ENCODE measurements around the gene APOA4. TPM values are rescaled to one million over a fixed set of nuclear protein-coding genes. Genes with fewer than 3 reads are reported as not detected.
A peak's percentile ranks its signal among the peaks of the same experiment; 100 is the strongest.

The APOA4 gene
- total and polyA plus RNA-seq, 2 experiments from 2014 or later, result not detected

GRCh38 chr11:116832350-116833290 lies 9.5 kb upstream of the APOA4 start:
- no peaks in the 10 kb centered on the region for H3K27me3 ChIP-seq (ENCODE audit: insufficient read depth)
- peaks cover 16% of the 10 kb centered on the region for H3K4me1 Mint-ChIP-seq
- H4K20me1 ChIP-seq (replicated peaks; ENCODE audit: insufficient read depth), result no peaks in the 10 kb centered on the region
- peaks cover 6% of the 10 kb centered on the region; the same call in 1 of the 2 replicates for H3K4me1 ChIP-seq (ENCODE audit: insufficient read depth)
- H3K27ac ChIP-seq (ENCODE audit: low read depth), result no peak overlapping the region
- H3K4me2 ChIP-seq, result no peak overlapping the region
- TF ChIP-seq, protein P1, sequence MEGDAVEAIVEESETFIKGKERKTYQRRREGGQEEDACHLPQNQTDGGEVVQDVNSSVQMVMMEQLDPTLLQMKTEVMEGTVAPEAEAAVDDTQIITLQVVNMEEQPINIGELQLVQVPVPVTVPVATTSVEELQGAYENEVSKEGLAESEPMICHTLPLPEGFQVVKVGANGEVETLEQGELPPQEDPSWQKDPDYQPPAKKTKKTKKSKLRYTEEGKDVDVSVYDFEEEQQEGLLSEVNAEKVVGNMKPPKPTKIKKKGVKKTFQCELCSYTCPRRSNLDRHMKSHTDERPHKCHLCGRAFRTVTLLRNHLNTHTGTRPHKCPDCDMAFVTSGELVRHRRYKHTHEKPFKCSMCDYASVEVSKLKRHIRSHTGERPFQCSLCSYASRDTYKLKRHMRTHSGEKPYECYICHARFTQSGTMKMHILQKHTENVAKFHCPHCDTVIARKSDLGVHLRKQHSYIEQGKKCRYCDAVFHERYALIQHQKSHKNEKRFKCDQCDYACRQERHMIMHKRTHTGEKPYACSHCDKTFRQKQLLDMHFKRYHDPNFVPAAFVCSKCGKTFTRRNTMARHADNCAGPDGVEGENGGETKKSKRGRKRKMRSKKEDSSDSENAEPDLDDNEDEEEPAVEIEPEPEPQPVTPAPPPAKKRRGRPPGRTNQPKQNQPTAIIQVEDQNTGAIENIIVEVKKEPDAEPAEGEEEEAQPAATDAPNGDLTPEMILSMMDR (conservative IDR thresholded peaks at IDR 0.05; ENCODE audit: low read depth in 2 of 2), result peak in 1 of 2 experiments; percentile 42; a peak in 2 of 4 replicates
- TF ChIP-seq STAT1 (IDR thresholded peaks at IDR 0.05; ENCODE audit: unreplicated experiment), result no peak
- DNase-seq (ENCODE audit: low spot score) (no peak), ATAC-seq (no peak)
- H3K4me3 ChIP-seq, result no peak overlapping the region
- no peak overlapping the region for H3K4me3 Mint-ChIP-seq
- H2AFZ ChIP-seq, result no peak overlapping the region
- H3F3A ChIP-seq (replicated peaks; ENCODE audit: low read depth), result 0 out of 2 replicates have a peak, but pooled peaks cover 3% of the 10 kb centered on the region
- no peak overlapping the region for H3K27ac Mint-ChIP-seq
- H3K36me3 Mint-ChIP-seq (ENCODE audit: low read depth), result no peaks in the 10 kb centered on the region
- peaks cover 18% of the 10 kb centered on the region for H3K27me3 Mint-ChIP-seq (ENCODE audit: insufficient read depth, low read depth, poor library complexity)
- H3K9me3 Mint-ChIP-seq, result no peaks in the 10 kb centered on the region
- no peaks in the 10 kb centered on the region for H3K79me2 ChIP-seq (replicated peaks; ENCODE audit: insufficient read depth)
- no peaks in the 10 kb centered on the region for H3K36me3 ChIP-seq (ENCODE audit: insufficient read depth)
- no peaks in the 10 kb centered on the region for H3K9me2 ChIP-seq (ENCODE audit: insufficient read depth)

GRCh38 chr11:116831790-116832349 lies 8.8 kb upstream of the APOA4 start:
- Mint-ChIP-seq H3K4me1 (peaks cover 9% of the 10 kb centered on the region), H3K9me3 (no peaks in the 10 kb centered on the region), H3K36me3 (ENCODE audit: low read depth) (no peaks in the 10 kb centered on the region), H3K27ac (no peak overlapping the region), H3K4me3 (no peak overlapping the region), H3K27me3 (ENCODE audit: insufficient read depth, low read depth, poor library complexity) (peaks cover 12% of the 10 kb centered on the region)
- no peaks in the 10 kb centered on the region for H3K27me3 ChIP-seq (ENCODE audit: insufficient read depth)
- 0 out of 2 replicates have a peak, but pooled peaks cover 3% of the 10 kb centered on the region for H3F3A ChIP-seq (replicated peaks; ENCODE audit: low read depth)
- no peaks in the 10 kb centered on the region for H3K79me2 ChIP-seq (replicated peaks; ENCODE audit: insufficient read depth)
- DNase-seq (ENCODE audit: low spot score) (no peak), ATAC-seq (no peak)
- no peaks in the 10 kb centered on the region for H3K36me3 ChIP-seq (ENCODE audit: insufficient read depth)
- no peak overlapping the region for H3K4me3 ChIP-seq
- no peak overlapping the region for H3K27ac ChIP-seq (ENCODE audit: low read depth)
- no peaks in the 10 kb centered on the region for H4K20me1 ChIP-seq (replicated peaks; ENCODE audit: insufficient read depth)
- peaks cover 6% of the 10 kb centered on the region; the same call in 1 of the 2 replicates for H3K4me1 ChIP-seq (ENCODE audit: insufficient read depth)
- H3K4me2 ChIP-seq, result no peak overlapping the region
- H2AFZ ChIP-seq, result no peak overlapping the region
- H3K9me2 ChIP-seq (ENCODE audit: insufficient read depth), result no peaks in the 10 kb centered on the region
- TF ChIP-seq NANOG (IDR thresholded peaks at IDR 0.05; ENCODE audit: borderline replicate concordance) (no peak), POLR2AphosphoS5 (IDR thresholded peaks at IDR 0.05; ENCODE audit: low read depth) (no peak), ZNF114 (CRISPR knock-in tag; IDR thresholded peaks at IDR 0.05) (no peak), ETS1 (IDR thresholded peaks at IDR 0.05) (no peak)
- TF ChIP-seq, protein P2, sequence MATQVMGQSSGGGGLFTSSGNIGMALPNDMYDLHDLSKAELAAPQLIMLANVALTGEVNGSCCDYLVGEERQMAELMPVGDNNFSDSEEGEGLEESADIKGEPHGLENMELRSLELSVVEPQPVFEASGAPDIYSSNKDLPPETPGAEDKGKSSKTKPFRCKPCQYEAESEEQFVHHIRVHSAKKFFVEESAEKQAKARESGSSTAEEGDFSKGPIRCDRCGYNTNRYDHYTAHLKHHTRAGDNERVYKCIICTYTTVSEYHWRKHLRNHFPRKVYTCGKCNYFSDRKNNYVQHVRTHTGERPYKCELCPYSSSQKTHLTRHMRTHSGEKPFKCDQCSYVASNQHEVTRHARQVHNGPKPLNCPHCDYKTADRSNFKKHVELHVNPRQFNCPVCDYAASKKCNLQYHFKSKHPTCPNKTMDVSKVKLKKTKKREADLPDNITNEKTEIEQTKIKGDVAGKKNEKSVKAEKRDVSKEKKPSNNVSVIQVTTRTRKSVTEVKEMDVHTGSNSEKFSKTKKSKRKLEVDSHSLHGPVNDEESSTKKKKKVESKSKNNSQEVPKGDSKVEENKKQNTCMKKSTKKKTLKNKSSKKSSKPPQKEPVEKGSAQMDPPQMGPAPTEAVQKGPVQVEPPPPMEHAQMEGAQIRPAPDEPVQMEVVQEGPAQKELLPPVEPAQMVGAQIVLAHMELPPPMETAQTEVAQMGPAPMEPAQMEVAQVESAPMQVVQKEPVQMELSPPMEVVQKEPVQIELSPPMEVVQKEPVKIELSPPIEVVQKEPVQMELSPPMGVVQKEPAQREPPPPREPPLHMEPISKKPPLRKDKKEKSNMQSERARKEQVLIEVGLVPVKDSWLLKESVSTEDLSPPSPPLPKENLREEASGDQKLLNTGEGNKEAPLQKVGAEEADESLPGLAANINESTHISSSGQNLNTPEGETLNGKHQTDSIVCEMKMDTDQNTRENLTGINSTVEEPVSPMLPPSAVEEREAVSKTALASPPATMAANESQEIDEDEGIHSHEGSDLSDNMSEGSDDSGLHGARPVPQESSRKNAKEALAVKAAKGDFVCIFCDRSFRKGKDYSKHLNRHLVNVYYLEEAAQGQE (IDR thresholded peaks at IDR 0.05; ENCODE audit: unreplicated experiment), result no peak
